ENCODE measurements around the gene CHST7. TPM values are rescaled to one million over a fixed set of nuclear protein-coding genes. Genes with fewer than 3 reads are reported as not detected.

The CHST7 gene
- total and polyA plus RNA-seq, 2 of the 8 experiments (the other 6 are each of a cell fraction or from before 2014, with no cell fraction given), result 7.9 to 14.1 TPM

- no peak overlapping the region for H2AFZ ChIP-seq (ENCODE audit: low read length)
- no peak overlapping the region for H2BK20ac ChIP-seq (ENCODE audit: low read length)
- DNase-seq (ENCODE audit: low read depth in 1 of 2, low spot score in 2 of 2), result no peak
- H3K79me2 ChIP-seq (ENCODE audit: control insufficient read depth in 1 of 2, insufficient read depth in 2 of 2, low read length in 2 of 2), result no peaks in the 10 kb centered on the region
- ChIA-PET CTCF (ENCODE audit: partially characterized antibody) (interaction anchor here (1.1 to 1.2 kb wide), 2 partner anchors 56 to 75 kb away, joined by 3 read pairs; no protein-coding TSS in a partner anchor), POLR2A (ENCODE audit: partially characterized antibody) (interaction anchor here (0.8 kb wide), 1 partner anchor 13 kb away, joined by 3 read pairs; no protein-coding TSS in a partner anchor)
- H3K56ac ChIP-seq (replicated peaks; ENCODE audit: insufficient read length, low read depth, low read length), result no peak overlapping the region
- no peak overlapping the region for H3K4me2 ChIP-seq (ENCODE audit: insufficient read depth in 1 of 2, low read depth in 2 of 2, low read length in 2 of 2)
- no peak overlapping the region for H4K8ac ChIP-seq (ENCODE audit: extremely low read depth, insufficient read depth, low read length)
- H3K14ac ChIP-seq (ENCODE audit: insufficient read length), result no peak overlapping the region
- no peaks in the 10 kb centered on the region for H3K9me3 ChIP-seq (ENCODE audit: insufficient read depth in 2 of 2, low read depth in 1 of 2, low read length in 1 of 2)
- H4K5ac ChIP-seq (ENCODE audit: insufficient read length, low read depth, low read length), result no peak overlapping the region
- H3K23me2 ChIP-seq (ENCODE audit: low read depth, low read length), result no peaks in the 10 kb centered on the region
- H3K9ac ChIP-seq (replicated peaks in 1 of 4; ENCODE audit: extremely low read depth in 1 of 4, low read depth in 3 of 4, low read length in 3 of 4), result no peak overlapping the region
- no peak overlapping the region for H3K27ac ChIP-seq (ENCODE audit: low read depth, low read length)
- FAIRE-seq, result no peak
- no peak overlapping the region for H3K4me3 ChIP-seq (ENCODE audit: extremely low read depth in 1 of 4, insufficient read depth in 2 of 4, low read depth in 3 of 4, low read length in 4 of 4)
- no peaks in the 10 kb centered on the region for H4K20me1 ChIP-seq (replicated peaks in 1 of 2; ENCODE audit: control insufficient read depth in 1 of 2, insufficient read depth in 2 of 2, low read length in 2 of 2)
- H3K23ac ChIP-seq (ENCODE audit: insufficient read length), result no peak overlapping the region
- H2BK120ac ChIP-seq (replicated peaks; ENCODE audit: low read depth, low read length), result no peak overlapping the region
- no peak overlapping the region for H2AK5ac ChIP-seq (ENCODE audit: low read depth, low read length)
- TF ChIP-seq SRF (IDR thresholded peaks at IDR 0.05; ENCODE audit: low read depth, low read length) (no peak), JUN (IDR thresholded peaks at IDR 0.05; ENCODE audit: low read depth, low read length) (no peak), JUND (IDR thresholded peaks at IDR 0.05; ENCODE audit: low read length) (no peak), RBBP5 (IDR thresholded peaks at IDR 0.05; ENCODE audit: borderline replicate concordance, low read depth, low read length) (no peak), KDM4A (IDR thresholded peaks at IDR 0.05; ENCODE audit: low read depth, low read length, severe bottlenecking) (no peak), CBX5 (IDR thresholded peaks at IDR 0.05; ENCODE audit: low read depth, low read length) (no peak), BCL11A (IDR thresholded peaks at IDR 0.05; ENCODE audit: low read depth in 2 of 2, low read length in 2 of 2) (no peak)
- peaks cover 0 to 3% (median 0%) of the 10 kb centered on the region in 4 experiments; a peak in 2 of 8 replicates for H3K36me3 ChIP-seq (ENCODE audit: control insufficient read depth in 2 of 4, insufficient read depth in 4 of 4, low read length in 3 of 4)
- H3K27me3 ChIP-seq (replicated peaks in 1 of 4; ENCODE audit: control insufficient read depth in 3 of 4, extremely low read depth in 1 of 4, insufficient read depth in 3 of 4, low read length in 3 of 4), result no peaks in the 10 kb centered on the region
- WGBS, 2 experiments (ENCODE audit: extremely low coverage in 1 of 2, insufficient coverage in 1 of 2, insufficient read length in 1 of 2, insufficient replicate concordance in 2 of 2, low coverage in 1 of 2, low lambda C conversion rate in 2 of 2, missing lambda C conversion rate in 1 of 2), result 77% methylated on average over 5 of the region's 5 CpGs; no CpG with 5 or more reads in 1 of the 2 experiments
- no peak overlapping the region for H2BK15ac ChIP-seq (ENCODE audit: low read length)
- no peak overlapping the region for H3K4ac ChIP-seq (replicated peaks; ENCODE audit: insufficient read length, low read depth, low read length)
- H3K18ac ChIP-seq (ENCODE audit: extremely low read depth, low read length), result no peak overlapping the region
- no peak overlapping the region for H4K91ac ChIP-seq (replicated peaks; ENCODE audit: insufficient read length, low read length)
- no peaks in the 10 kb centered on the region for H3K4me1 ChIP-seq (replicated peaks in 1 of 4; ENCODE audit: control insufficient read depth in 3 of 4, insufficient read depth in 4 of 4, low read length in 3 of 4)
- no peak overlapping the region for H2BK5ac ChIP-seq (ENCODE audit: low read depth, low read length)
- no peaks in the 10 kb centered on the region for H3K79me1 ChIP-seq (ENCODE audit: low read depth, low read length)
- no peak overlapping the region for H2BK12ac ChIP-seq (ENCODE audit: low read depth, low read length)
Measured at GRCh38 chrX:46610070-46610658, 36.6 kb downstream of the CHST7 start.

Data from H1 (cell line).